Esophagus (tissue), 2 donors: ENCODE measurements around the gene SOCS1. TPM values are rescaled to one million over a fixed set of nuclear protein-coding genes. Genes with fewer than 3 reads are reported as not detected.

ENCODE experiments used
- H3K27ac ChIP-seq, 2 donors: one replicate each; pipeline ENCODE4 v1.5.1; 2013; ENCODE audit warnings: low read depth in 2 of 2, mild to moderate bottlenecking in 2 of 2, inconsistent platforms in 1 of 2, low read length in 1 of 2, moderate library complexity in 1 of 2
- H3K27me3 ChIP-seq, 2 donors: one replicate each; pipeline ENCODE4 v1.6.1; 2013; ENCODE audit warnings: low read length in 2 of 2, control low read depth in 1 of 2, mild to moderate bottlenecking in 1 of 2; ENCODE audit not compliant: insufficient read depth in 2 of 2, control insufficient read depth in 1 of 2
- H3K36me3 ChIP-seq, 2 donors: one replicate each; pipeline ENCODE4 v1.6.1; 2013; ENCODE audit warnings: low read length in 1 of 2; ENCODE audit not compliant: control insufficient read depth in 2 of 2, insufficient read depth in 2 of 2
- H3K4me1 ChIP-seq, 2 donors: one replicate each; pipeline ENCODE4 v1.6.1; 2013; ENCODE audit warnings: low read length in 1 of 2; ENCODE audit not compliant: control insufficient read depth in 2 of 2, insufficient read depth in 2 of 2
- H3K4me3 ChIP-seq, 2 donors: one replicate each; pipeline ENCODE4 v1.5.1; 2013; ENCODE audit warnings: low read length in 2 of 2, mild to moderate bottlenecking in 2 of 2, low read depth in 1 of 2, moderate library complexity in 1 of 2
- H3K9me3 ChIP-seq, 2 donors: one replicate each; pipeline ENCODE4 v1.6.1; 2013; ENCODE audit warnings: mild to moderate bottlenecking in 2 of 2, low read depth in 1 of 2, low read length in 1 of 2, moderate library complexity in 1 of 2; ENCODE audit not compliant: control insufficient read depth in 2 of 2, insufficient read depth in 1 of 2
- WGBS, 2 donors: extraction: QIAGEN DNeasy Blood & Tissue Kit; methylation state at CpG; one replicate each; pipeline ENCODE4 v1.1.7; 2013; 5-methylcytosine and 5-hydroxymethylcytosine counted together
- polyA plus RNA-seq, 2 donors: library from polyadenylated mRNA; stranded (reverse); fragments of 200-250 nt; gene quantifications; one replicate each; pipeline ENCODE4 v1.2.3, GENCODE V29; 2013
- donor health status: healthy with polysubstance abuse.
- donor health status: Bipolar disorder and iron deficiency.

SOCS1 gene
- polyA plus RNA-seq, 2 donors = 1.9 to 2.8 TPM

DNA sequence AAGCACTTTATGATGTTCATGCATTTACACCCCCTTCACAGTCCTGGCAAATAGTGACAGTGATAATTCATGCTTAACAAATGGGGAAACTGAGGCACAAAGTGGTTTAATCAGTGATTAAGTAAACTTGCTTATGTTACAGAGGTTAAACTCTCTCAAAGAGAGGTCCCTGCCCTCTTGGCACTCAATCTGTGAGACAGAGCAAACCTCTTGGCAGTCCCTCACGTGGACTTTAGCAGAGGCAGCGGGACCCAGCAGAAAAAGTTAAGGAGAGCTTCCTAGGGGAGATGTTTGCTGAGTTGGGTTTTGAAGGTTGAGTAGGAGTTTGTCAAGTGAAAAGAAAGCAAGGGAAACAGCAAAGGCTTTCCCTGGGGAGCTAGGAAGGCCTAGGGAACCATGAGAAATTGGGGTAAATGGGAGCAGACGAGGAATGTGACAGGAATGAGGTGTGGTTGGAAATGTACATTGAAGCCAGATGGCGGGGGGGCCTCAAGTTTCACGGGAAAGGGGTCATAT, 10.7 kb downstream of the SOCS1 start:
- Histone ChIP-seq H3K9me3 (no peaks in the 10 kb centered on the region), H3K27ac (no peak overlapping the region), H3K27me3 (no peaks in the 10 kb centered on the region), H3K36me3 (no peaks in the 10 kb centered on the region), H3K4me3 (no peak overlapping the region), H3K4me1 (no peaks in the 10 kb centered on the region)
- WGBS, 2 donors = 83 to 86% methylated on average over 5 of the region's 5 CpGs

DNA sequence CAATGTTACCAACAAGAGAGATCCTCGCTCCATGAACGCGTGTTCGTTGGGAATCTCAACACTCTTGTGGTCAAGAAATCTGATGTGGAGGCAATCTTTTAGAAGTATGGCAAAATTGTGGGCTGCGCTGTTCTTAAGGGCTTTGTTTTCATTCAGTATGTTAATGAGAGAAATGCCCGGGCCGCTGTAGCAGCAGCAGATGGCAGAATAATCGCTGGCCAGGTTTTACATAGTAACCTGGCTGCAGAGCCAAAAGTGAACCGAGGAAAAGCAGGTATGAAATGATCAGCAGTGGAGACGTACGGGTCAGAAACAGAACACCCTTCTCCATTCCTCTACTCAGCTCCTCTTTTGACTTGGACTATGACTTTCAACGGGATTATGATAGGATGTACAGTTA, 13.3 kb downstream of the SOCS1 start:
- no peaks in the 10 kb centered on the region for H3K36me3 ChIP-seq
- no peaks in the 10 kb centered on the region for H3K9me3 ChIP-seq
- H3K4me3 ChIP-seq = no peak overlapping the region
- no peaks in the 10 kb centered on the region for H3K4me1 ChIP-seq
- no peaks in the 10 kb centered on the region for H3K27me3 ChIP-seq
- H3K27ac ChIP-seq = no peak overlapping the region
- WGBS, 2 donors = 81 to 89% methylated on average over 12 of the region's 12 CpGs

GRCh38 chr16:11241480-11242204, 14.4 kb downstream of the SOCS1 start:
- H3K36me3 ChIP-seq = no peaks in the 10 kb centered on the region
- no peaks in the 10 kb centered on the region for H3K4me1 ChIP-seq
- no peaks in the 10 kb centered on the region for H3K27me3 ChIP-seq
- H3K27ac ChIP-seq = no peak overlapping the region
- H3K4me3 ChIP-seq = no peak overlapping the region
- 88 to 95% methylated on average over 5 of the region's 5 CpGs for WGBS, 2 donors
- H3K9me3 ChIP-seq = no peaks in the 10 kb centered on the region

DNA sequence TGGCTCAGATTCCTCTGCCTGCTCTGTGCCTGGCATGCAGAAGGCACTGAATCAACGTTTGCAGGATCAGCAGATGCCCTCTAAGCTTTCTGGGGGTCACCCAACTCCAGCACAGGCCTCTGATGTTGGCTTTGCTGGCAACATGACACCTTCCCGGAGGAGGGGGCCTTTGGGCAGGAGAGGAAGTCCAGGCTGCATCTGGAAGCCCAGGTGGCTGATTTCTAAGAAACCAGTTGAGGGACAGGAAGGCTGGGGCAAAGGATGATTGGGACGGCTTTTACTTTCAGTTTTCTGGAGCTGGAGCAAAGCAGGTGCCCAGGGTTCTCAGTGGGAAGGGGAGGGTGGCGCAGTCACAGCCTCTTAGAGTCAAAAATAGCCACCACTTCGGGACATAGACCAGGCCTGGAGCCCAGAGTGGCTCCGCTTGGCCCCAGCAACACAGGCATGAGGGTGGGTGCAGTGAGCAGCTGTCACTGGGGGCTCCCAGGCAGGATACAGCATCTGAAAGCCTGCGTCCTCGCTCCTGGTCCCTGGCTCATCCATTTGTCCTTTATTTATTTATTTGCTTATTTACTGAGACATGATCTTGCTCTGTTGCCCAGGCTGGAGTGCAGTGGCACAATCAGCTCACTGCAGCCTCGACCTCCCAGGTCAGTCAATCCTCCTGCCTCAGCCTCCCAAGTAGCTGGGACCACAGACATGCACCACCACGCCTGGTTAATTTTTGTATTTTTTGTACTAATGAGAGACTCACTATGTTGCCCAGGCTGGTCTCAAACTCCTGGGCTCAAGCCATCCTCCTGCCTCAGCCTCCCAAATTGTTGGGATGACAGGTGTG, 15.1 kb downstream of the SOCS1 start:
- Histone ChIP-seq H3K36me3 (no peaks in the 10 kb centered on the region), H3K9me3 (no peaks in the 10 kb centered on the region), H3K27ac (no peak overlapping the region), H3K4me1 (no peaks in the 10 kb centered on the region), H3K27me3 (no peaks in the 10 kb centered on the region), H3K4me3 (no peak overlapping the region)
- WGBS, 2 donors = 72 to 74% methylated on average over 10 of the region's 10 CpGs

DNA sequence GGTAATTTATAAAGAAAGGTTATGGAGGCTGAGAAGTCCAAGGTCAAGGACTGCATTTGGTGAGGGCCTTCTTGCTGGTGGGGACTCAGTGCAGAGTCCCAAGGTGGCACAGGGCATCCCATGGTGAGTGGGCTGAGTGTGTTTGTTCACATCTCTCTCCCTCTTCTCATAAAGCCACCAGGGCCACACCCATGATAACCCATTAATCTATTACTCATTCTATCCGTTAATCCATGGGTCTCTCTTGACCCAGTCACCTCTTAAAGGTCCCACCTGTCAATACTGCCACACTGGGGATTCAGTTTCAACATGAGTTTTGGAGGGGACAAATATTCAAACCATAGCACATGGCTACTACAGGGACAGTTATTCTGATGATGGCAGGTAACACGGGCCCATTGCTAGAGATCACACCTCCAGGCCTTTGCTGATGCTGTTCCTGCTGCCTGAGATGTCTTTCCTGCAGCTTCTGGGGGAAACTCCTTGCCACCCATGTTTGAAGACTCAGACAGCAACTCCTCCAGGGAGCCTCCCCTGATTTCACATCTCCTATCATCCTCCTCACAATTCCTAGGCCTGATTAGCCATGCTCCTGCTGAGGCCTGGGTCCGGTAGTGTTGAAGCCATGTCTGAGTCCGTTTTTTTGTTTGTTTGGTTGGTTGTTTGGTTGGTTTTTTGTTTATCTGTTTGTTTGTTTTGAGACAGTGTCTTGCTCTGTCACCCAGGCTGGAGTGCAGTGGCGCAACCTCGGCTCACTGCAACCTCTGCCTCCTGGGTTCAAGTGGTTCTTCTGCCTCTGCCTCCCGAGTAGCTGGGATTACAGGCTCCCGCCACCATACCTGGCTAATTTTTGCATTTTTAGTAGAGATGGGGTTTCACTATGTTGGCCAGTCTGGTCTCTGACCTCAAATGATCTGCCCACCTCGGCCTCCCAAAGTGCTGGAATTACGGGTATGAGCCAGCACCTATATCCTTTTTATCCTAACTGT, 16.1 kb downstream of the SOCS1 start:
- Histone ChIP-seq H3K27me3 (no peaks in the 10 kb centered on the region), H3K27ac (no peak overlapping the region), H3K9me3 (no peaks in the 10 kb centered on the region), H3K36me3 (no peaks in the 10 kb centered on the region), H3K4me1 (no peaks in the 10 kb centered on the region), H3K4me3 (no peak overlapping the region)
- WGBS, 2 donors = 81 to 85% methylated on average over 10 of the region's 10 CpGs

DNA sequence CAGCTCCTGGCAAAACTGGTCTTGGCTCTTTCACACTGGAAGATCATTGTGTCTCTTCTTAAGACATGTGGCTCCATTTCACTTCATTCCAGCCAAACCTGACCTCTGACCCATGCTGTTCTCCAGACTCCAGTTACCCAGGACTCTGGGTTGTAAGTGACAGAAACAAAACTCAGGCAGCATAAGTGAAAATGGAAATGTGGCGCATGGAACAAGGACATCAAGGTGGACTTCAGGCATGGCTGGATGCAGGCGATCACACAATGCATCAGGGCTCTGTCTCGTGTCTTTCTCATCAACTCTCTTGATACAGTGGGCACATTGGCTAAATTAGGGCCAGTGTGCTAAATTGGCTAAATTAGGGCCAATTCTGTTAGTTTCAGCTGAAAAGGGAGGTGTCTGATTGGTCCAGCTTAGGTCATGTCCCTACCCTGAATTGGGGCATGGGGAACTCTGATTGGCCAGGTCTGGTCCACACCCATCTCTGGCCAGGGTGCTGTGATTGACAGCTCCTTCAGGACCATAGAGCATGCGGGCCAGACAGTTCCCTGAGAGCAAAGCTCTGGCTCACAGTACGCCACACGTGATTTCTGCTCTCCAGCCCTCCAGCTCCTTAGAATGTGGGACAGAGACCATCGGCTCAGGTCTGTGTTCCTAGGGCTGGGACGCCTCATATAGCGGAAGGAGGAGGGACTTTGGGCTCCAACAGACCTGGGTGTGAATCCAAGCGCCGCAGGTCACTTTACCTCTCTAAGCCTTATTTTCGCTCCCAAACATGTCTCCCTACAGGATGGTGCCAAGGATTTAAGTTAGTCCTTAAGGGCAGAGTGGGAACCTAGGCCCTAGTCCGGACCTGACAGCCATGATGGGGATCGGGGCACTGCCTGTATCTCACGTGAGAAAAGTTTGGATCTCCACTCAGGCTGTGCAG, 17.5 kb downstream of the SOCS1 start:
- 95 to 96% methylated on average over 15 of the region's 15 CpGs for WGBS, 2 donors
- no peaks in the 10 kb centered on the region for H3K27me3 ChIP-seq
- H3K9me3 ChIP-seq = no peaks in the 10 kb centered on the region
- no peak overlapping the region for H3K4me3 ChIP-seq
- H3K27ac ChIP-seq = no peak overlapping the region
- H3K36me3 ChIP-seq = no peaks in the 10 kb centered on the region
- no peaks in the 10 kb centered on the region for H3K4me1 ChIP-seq

DNA sequence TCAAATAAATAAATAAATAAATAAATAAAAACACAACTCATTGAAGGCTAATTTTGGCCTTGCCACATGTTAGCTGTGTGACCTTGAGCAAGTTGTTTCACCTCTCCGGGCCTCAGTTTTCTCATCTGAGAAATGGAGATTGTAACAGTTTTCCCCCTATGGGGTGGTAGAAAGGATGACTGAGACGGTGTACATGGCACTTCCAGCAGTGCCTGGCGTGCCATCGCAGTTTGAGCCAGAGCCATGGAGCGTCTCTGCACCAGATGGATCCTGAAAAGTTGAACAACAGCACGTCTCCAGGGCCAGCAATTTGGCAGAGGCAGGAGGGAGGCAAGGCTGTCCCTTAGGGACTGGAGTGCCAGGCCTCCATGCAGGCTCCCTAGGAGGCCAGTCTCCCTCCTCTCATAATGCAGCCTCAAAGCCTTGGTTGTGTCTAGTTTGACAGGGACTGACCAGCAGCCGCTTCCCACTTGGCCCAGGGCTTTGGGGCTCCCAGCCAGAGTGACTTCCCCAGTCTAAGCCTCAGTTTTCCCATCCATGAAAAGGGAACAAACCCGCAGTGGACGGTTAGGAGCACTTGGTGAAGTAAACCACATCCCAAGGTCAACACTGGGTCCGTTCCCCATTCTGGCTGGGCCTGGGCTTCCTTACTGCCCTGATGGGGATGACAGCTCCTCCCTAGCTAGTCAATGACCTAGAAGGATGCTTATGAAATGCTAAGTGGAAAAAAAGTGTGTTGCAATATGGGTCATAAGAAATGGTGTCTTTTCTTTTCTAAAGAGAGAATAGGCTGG, 19.3 kb downstream of the SOCS1 start:
- 78 to 84% methylated on average over 10 of the region's 10 CpGs for whole genome bisulfite sequencing, 2 donors
- Histone ChIP-seq H3K27ac (no peak overlapping the region), H3K36me3 (no peaks in the 10 kb centered on the region), H3K9me3 (no peaks in the 10 kb centered on the region), H3K4me1 (no peaks in the 10 kb centered on the region), H3K4me3 (no peak overlapping the region), H3K27me3 (no peaks in the 10 kb centered on the region)

- H3K27ac ChIP-seq = no peak overlapping the region
- H3K36me3 ChIP-seq = no peaks in the 10 kb centered on the region
- 62 to 79% methylated on average over 5 of the region's 5 CpGs for WGBS, 2 donors
- H3K9me3 ChIP-seq = no peaks in the 10 kb centered on the region
- H3K27me3 ChIP-seq = no peaks in the 10 kb centered on the region
- H3K4me3 ChIP-seq = no peak overlapping the region
- no peaks in the 10 kb centered on the region for H3K4me1 ChIP-seq
These were observed 20.4 kb downstream of the SOCS1 start for GRCh38 chr16:11235703-11235991.
